NCI-H2196 (cell line): Measurements from ENCODE around the gene SPDYE6.
"Not testable (repeated sequence)": the region's sequence is repeated elsewhere in the genome, so short reads cannot be mapped to it uniquely, and the experiment has no call there.

ENCODE experiments used
- DNase-seq: peaks from one replicate; lab custom pipeline; 2025; ENCODE audit not compliant: unreplicated experiment; lab: John Stamatoyannopoulos, UW

The SPDYE6 gene, protein sequence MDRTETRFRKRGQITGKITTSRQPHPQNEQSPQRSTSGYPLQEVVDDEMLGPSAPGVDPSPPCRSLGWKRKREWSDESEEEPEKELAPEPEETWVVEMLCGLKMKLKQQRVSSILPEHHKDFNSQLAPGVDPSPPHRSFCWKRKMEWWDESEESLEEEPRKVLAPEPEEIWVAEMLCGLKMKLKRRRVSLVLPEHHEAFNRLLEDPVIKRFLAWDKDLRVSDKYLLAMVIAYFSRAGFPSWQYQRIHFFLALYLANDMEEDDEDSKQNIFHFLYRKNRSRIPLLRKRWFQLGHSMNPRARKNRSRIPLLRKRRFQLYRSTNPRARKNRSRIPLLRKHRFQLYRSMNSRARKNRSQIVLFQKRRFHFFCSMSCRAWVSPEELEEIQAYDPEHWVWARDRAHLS

DNA sequence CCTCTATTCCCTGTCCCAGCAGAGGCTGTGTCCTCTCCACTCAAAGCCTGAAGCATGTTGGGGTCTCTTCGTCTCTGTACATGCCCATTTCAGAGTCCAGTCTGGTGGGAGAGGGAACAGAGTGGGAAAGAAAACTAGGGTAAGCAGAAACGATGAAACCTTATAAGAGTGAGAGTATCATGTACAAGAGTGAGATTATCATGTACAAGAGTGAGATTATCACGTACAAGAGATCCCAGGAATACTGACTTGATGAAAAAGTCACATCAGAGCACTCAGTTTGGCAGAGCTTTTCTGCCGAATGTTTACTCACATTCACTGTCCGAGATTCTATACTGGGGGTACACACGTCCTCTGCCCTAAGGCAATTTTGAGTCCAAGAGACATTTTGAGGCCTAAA, at the start of gene SPDYE6:
SPDYE6 (minus strand) TSS at position 101 of the 400 bp plus-strand sequence. CDS start 421 bp downstream, outside the sequence.
- DNase-seq = not testable (repeated sequence)

DNA sequence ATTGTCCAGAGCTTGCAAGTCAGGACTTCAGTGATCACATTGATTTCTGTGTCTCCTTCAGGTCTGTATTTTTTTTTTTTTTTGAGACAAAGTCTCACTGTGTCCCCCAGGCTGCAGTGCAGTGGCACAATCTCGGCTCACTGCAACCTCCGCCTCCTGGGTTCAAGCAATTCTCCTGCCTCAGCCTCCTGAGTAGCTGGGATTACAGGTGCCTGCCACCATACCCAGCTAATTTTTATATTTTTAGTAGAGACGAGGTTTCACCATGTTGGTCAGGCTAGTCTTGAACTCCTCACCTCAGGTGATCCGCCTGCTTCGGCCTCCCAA, 48.6 kb upstream of the SPDYE6 start:
- DNase-seq = not testable (repeated sequence)

DNA sequence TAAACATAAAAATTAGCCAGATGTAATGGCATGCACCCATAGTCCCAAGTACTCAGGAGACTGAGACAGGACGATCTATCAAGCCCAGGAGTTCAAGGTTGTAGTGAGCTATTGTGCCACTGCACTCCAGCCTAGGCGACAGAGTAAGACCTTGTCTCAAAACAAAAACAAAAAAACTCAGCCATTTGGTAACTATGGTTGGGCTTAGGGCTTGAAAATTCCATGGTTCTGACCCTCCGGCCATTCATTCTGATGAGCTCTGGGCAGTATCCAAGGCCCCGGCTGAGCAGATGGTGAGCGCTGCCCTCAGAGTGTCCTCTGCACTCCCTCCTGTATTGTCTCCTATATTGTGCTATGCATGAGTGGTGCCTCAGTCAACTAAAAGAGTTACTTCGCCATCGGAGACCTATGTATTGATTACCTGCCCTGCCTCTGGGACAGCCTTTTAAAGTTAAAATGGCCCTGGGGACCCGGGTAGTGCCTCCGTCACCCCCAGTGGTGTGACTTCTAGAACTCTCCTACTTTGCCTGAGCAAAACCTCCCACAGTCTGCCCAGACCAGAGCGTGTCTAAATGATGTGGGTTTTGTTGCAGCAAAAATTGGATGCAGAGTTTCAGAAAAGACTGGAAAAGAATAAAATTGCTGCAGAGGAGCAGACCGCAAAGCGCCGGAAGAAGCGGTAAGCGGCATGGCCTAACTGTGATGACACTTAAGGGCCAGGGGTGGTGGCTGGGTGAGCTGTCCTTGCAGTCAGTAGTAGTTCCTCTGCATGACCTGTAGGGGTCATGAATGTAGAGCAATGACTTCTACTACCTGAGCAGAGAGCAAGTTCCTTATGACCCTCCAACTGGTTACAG, 48.0 kb upstream of the SPDYE6 start:
- peak; percentile 66 for DNase-seq

DNA sequence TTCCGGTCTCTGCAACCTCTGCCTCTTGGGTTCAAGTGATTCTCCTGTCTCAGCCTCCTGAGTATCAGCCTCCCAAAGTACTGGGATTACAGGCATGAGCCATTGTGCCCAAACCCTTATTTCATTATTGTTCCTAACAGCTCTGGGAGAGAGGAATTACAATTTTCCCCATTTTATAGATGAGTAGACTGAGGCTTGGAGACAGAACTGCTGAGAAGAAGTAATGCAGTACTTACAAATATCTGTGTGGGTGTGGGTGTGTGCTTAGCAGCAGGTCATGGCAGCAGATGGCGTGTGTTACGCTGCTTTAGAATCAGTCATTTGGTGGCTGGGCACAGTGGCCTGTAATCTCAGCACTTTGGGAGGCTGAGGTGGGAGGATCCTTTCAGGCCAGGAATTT, 47.3 kb upstream of the SPDYE6 start:
- DNase-seq = no peak

DNA sequence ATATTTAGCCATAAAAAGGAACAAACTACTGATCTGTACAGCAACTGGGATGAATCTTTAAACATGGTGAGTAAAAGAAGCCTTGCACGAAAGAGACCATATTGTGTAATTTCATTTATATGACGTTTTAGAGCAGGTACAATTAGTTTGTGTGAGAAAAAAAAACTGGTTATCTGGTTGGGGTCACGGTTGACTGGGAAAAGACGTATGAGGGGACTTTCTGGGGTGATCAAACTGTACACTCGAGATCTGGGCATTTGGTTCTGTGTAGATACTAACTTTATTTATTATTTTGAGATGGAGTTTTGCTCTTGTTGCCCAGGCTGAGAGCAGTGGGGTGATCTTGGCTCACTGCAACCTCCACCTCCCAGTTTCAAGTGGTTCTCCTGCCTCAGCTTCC, 44.1 kb upstream of the SPDYE6 start:
- DNase-seq = no peak

DNA sequence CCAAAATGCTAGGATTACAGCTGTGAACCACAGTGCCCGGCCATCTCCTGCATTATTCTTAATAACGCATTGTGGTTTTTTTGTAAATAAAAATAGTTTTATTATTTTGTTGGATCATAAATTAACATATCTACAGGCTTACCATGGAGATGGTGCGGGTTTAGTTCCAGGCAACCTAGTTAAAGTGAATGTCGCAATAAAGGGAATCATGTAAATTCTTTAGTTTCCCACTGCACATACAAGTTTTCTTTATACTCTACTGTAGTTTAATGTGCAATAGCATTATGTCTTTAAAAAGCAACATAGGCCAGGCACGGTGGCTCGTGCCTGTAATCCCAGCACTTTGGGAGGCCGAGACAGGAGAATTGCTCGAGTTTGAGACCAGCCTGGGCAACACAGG, 42.3 kb upstream of the SPDYE6 start:
- no peak for DNase-seq

DNA sequence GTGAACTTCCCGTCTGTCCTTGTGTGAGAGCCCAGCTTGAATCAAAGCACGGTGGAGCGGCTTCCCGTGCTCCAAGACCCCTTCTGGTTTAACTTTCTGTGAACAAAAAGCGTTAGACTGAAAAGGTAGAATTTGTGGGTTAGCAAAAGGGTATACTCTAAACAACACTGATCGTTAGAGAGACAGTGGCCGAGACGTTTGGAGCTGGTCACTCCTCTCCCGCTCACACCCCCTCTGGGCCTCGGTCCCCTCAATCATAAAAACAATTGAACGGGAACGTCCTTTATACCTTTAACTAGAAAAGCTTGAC, 40.4 kb upstream of the SPDYE6 start:
- DNase-seq = no peak

DNA sequence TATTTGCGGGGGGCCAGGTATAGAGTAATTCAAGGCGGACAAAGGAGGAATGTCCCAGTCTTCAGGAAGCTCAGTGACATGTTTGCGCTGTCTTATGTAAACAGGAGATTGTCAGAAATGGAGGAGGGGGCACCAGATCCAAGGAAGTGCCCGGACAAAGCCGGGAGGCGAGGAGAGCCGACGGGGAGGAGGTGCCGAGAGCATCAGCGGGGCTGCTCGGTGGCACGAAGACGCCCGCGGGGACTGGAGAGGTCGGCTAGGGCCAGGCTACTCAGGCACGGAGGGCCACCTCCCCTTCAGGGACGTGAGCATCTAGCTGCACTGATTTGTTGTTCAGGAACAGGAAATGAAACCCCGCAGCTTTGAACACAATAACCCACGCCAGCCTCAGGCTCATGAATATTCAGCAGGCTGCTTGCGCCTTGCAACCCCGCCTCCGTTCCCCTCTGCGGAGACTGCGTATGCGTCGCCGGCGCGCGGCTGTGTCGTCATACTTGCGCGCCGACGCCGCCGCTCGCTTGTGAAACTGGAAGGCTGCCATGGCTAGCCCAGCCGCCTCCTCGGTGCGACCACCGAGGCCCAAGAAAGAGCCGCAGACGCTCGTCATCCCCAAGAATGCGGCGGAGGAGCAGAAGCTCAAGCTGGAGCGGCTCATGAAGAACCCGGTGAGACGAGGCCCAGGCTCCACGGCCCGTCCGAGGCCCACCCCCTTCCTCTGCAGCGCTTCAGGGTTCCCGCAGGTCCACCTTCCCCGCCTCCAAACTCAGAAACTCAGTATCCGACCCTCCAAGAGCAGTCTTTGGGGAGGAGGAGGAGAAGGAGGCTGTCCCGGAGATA, 39.8 kb upstream of the SPDYE6 start, which contains the start of gene PRKRIP1:
PRKRIP1 (plus strand) TSS at position 491 of the 837 bp plus-strand sequence; CDS start at position 540, 49 bp downstream.
- peak; percentile 91 for DNase-seq

DNA sequence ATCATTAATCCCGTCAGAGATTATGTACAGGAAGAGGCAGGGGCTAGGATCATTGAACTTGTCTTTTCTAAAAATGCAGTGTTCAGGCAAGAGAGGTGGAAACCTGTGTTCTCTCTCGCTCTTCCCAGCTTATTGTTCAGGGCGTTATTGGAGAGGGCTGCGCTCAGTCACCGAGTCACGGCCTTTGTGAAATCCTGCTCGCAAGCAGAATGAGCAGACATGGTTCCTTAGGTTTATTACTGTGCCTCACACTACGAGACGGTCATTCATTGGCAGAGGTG, 39.3 kb upstream of the SPDYE6 start:
- no peak for DNase-seq

DNA sequence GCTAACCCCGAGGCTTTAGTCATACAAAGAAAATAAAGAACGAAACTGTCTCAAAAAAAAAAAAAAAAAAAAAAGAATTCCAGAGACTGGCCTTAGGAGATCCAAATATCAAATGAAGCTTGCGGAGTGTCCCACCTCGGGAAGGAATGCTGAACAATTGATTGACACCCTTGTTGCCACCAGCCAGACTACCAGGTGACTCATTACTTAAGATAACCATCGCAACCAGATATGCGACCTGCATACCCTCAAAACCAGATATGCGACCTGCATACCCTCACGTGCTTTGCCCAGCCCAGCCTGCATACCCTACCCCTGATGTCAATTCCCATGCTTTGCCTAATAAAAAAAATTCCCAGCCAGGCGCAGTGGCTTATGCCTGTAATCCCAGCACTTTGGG, 37.2 kb upstream of the SPDYE6 start:
- DNase-seq = no peak

DNA sequence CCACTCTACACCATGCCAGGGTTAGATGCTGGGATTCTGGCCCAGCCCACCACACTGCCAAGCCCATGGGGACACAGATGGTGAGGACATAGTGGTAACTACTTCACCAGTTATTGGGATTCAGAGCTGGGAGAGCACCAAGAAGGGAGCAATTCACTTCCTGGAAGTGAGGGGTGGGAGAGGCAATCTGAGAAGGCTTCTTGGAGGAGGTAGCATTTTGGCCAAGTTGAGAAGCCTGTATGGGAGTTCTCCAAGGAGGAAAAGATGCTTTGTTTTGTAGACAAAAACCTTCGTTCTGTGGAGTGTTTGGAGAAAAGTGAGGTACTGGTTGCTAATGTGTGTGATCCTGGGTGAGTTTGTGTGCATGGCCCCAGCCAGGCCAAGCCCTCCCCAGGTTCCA, 36.1 kb upstream of the SPDYE6 start:
- DNase-seq = no peak

DNA sequence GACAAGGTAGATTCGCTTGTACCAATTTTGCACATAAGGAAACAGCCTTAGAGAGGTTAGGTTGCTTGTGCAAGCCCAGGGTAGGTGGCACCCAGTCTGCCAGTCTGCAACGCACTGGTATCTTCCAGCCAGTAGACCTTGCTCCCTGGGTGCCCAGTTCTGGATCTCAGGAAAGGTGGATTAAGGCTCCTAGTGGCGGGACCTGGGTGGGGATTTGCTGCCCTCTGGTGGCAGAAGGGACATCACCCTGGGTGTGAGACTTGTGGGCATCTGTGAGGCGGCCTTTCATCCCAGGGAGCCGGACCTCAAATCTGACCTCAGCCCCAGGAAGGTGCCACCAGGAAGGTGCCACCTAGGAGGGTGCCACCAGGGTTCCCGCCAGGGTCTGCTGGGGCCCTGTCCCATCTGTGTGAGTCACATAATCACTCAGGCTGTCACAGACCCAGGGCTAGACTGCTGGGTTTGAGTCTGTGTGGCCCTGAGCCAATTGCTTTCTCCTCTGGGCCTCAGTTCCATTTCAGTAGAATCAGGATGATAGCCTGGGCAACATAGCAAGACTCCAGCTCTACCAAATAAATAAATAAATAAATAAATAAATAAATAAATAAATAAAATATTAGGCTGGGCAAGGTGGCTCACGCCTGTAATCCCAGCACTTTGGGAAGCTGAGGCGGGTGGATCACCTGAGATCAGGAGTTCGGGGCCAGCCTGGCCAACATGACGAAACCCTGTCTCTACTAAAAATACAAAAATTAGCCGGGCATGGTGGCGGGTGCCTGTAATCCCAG, 34.6 kb upstream of the SPDYE6 start:
- peak; percentile 85 for DNase-seq

DNA sequence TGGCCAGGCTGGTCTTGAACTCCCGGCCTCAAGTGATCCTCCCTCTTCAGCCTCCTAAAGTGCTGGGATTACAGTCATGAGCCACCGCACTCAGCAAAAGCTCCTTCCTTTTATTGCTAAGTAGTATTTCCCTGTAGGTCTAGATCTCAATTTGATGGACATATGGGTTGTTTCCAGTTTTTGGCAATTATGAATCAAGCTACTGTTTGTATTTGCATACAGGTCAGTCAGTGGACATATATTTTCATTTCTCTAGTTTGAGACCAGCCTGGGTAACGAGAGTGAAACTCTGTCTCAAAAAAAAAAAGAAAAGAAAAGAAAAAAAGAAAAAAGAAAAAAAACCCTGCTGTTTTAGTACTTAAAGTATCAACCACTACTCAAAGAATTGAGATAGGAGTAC, 33.6 kb upstream of the SPDYE6 start:
- DNase-seq = no peak

DNA sequence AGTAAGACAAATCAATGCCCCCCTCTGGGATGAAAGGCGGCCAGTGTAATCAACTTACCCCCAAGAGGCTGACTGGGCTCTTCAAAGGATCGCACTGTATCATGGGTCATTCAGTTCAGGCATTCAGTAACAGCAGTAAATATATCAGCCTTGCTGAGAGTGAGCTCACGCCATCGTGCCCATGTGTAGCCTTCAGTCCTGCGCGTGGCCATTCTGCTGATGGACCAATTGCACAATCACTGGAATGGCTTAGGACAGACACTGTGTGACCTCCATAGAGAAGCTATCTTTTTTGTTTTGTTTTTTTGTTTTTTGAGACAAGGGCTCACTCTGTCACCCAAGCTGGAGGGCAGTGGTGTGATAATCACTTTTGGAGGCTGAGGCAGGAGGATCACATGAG, 30.8 kb upstream of the SPDYE6 start:
- no peak for DNase-seq

DNA sequence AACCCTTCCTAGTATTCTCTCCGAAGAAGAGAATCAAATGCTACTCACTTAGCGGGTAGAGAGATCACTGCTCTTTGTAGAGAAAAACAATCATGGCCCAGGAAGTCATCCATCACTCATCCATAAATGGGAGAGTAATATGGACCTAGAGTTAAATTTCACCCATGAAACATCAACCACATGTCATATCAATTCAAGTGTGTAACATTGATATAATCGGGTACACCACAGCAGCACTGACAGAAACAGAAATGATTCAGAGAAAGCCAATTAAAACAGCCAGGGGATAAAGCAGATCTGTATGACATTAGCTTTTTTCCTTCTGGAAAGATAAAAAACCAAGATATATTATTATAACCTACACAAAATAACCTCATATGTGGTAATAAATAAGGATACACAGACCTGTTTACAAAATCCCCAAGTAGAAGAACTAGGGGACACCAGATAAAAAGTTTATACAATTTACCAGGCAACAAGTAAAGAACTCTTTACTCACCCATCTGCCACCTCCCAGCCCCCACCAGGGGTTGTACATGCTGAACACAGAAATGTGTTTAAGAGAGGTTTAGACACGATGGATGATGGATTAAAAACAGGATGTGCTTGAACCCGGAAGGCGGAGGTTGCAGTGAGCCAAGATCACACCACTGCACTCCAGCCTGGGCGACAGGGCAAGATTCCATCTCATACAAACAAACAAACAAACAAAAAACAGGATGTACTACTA, 25.6 kb upstream of the SPDYE6 start:
- not testable (repeated sequence) for DNase-seq

DNA sequence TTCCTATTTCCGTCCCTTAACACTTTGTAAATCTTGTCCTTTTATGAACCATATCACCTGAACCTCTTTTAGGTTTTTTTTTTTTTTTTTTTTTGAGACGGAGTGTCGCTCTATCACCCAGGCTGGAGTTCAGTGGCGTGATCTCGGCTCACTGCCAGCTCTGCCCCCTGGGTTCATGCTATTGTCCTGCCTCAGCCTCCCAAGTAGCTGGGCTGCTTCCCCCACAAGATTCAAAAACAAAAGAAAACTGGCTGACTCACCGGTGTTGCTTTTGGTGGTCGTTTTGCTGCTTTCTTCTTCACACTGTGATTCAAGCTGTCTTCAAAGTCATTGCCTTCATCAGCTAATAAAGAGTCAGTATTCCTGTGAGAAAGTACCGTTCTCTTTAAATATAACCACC, 24.6 kb upstream of the SPDYE6 start:
- not testable (repeated sequence) for DNase-seq

DNA sequence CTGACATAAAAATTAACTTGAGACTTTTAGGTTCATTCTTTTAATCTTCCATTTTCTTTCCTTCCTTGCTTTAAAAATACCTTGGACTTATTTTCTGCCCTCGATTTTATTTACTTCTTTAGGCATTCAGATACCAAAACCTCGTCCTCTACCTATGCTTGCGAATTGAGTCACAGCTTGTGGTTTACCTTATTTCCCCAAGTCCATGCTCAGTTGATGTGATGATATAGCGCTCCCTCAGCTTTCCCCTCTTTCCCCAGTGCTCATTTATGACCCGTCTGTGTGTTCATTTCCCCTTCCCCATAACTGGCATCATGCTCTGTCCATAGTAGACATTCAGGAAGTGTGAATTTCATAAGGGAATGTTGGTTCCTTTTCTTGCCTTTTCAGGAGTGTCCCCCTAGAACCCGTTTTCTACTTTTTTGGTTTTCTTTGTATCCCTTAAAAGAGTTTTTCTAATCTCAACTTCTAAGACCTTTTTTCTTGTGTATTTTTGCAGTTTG, 20.8 kb upstream of the SPDYE6 start:
- no peak for DNase-seq

DNA sequence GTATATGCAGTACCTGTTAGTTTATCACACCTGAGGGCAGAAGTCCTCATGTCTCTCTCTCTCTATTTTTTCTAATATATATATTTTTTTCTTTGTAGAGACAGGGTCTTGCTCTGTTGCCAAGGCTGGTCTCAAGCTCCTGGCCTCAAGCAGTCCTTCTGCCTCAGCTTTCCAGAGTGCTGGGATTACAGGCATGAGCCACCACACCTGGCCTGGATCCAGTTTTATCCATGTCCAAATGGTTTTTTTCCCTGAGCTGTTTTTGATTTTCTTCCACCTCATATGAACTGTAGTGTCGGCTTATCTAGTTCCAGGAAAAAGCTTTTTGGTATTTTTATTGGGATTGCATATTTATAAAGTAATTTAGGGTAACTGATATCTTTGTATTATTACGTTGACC, 16.6 kb upstream of the SPDYE6 start:
- not testable (repeated sequence) for DNase-seq

DNA sequence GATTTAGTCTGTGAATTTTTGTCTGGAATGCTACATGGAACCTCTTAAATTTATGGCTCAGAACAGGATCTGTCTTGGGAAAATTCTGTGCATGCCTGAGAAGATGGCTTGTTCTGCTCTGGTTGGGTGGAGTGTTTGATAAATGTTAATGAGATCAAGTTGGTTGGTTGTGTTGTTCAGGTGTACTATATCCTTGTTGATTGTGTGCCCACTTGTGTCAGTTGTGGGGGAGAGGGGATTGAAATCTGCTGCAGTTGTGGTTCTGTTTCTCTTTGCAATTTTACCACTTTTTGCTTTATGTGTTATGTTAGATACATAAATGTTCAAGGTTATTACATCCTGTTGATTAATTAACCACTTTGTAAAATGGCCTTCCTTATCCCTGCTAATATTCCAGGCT, 13.8 kb upstream of the SPDYE6 start:
- DNase-seq = not testable (repeated sequence)

DNA sequence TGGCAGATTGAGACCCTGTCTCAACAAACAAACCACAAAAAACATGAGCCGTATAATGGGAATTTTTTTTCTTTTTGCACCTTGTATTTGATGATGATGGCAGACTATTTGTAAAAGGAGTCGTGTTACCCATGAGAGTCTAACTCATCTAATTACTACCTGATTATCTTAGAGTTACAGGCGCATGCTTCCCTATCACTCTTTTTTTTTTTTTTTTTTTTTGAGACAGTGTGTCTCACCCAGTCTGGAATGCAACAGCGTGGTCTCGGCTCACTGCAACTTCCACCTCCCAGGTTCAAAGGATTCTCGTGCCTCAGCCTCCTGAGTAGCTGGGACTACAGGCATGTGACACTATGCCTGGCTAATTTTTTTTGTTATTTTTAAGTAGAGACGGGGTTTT, 9.1 kb upstream of the SPDYE6 start:
- DNase-seq = not testable (repeated sequence)
